Neural progenitor cell (in vitro differentiated cells): ENCODE results near the gene SCAMP3. TPM values are rescaled to one million over a fixed set of nuclear protein-coding genes. Genes with fewer than 3 reads are reported as not detected.
A peak's percentile ranks its signal among the peaks of the same experiment; 100 is the strongest.

ENCODE experiments used
- DNase-seq: peaks from one replicate; pipeline ENCODE4 v3.0.0-alpha.2; 2016; ENCODE audit warnings: low spot score
- H2AFZ ChIP-seq: fragments of 200-600 bp; sonication (generic); replicated peaks from 2 replicates; pipeline ENCODE4 v1.6.1; 2016; ENCODE audit warnings: antibody characterized with exemption
- H3F3A ChIP-seq: fragments of 200-600 bp; sonication (generic); 2 replicates; pipeline ENCODE4 v1.6.1; 2016; ENCODE audit warnings: antibody characterized with exemption, low read depth
- H3K27ac ChIP-seq: fragments of 200-600 bp; sonication (generic); 2 replicates; pipeline ENCODE4 v1.5.1; 2016; ENCODE audit warnings: mild to moderate bottlenecking
- H3K27me3 ChIP-seq: fragments of 200-600 bp; sonication (generic); 2 replicates; pipeline ENCODE4 v1.6.1; 2016; ENCODE audit warnings: mild to moderate bottlenecking, moderate library complexity
- H3K36me3 ChIP-seq: fragments of 200-600 bp; sonication (generic); 2 replicates; pipeline ENCODE4 v1.5.1; 2016
- H3K4me1 ChIP-seq: fragments of 200-600 bp; sonication (generic); 2 replicates; pipeline ENCODE4 v1.6.1; 2016; ENCODE audit warnings: mixed run types
- H3K4me2 ChIP-seq: fragments of 200-600 bp; sonication (generic); 2 replicates; pipeline ENCODE4 v1.6.1; 2016
- H3K4me3 ChIP-seq: fragments of 200-600 bp; sonication (generic); 2 replicates; pipeline ENCODE4 v1.5.1; 2016
- H3K79me2 ChIP-seq: fragments of 200-600 bp; sonication (generic); 2 replicates; pipeline ENCODE4 v1.6.1; 2016; ENCODE audit warnings: low read depth
- H3K9ac ChIP-seq: fragments of 200-600 bp; sonication (generic); 2 replicates; pipeline ENCODE4 v1.6.1; 2016
- H3K9me3 ChIP-seq: fragments of 200-600 bp; sonication (generic); 2 replicates; pipeline ENCODE4 v1.5.1; 2016; ENCODE audit warnings: low read depth
- H4K20me1 ChIP-seq: fragments of 200-600 bp; sonication (generic); 2 replicates; pipeline ENCODE4 v1.6.1; 2016; ENCODE audit warnings: low read depth
- H3K27ac Mint-ChIP-seq: 3 replicates; pipeline ENCODE4 v1.8.0; 2021; ENCODE audit warnings: mixed read lengths
- H3K27me3 Mint-ChIP-seq: 2 replicates; pipeline ENCODE4 v1.8.0; 2022; ENCODE audit warnings: low read depth, mild to moderate bottlenecking, inconsistent platforms, moderate library complexity, mixed read lengths; ENCODE audit not compliant: insufficient read depth
- H3K36me3 Mint-ChIP-seq: 3 replicates; pipeline ENCODE4 v1.8.0; 2021; ENCODE audit warnings: mixed read lengths
- H3K4me1 Mint-ChIP-seq: 3 replicates; pipeline ENCODE4 v1.8.0; 2021; ENCODE audit warnings: mixed read lengths
- H3K4me3 Mint-ChIP-seq: 3 replicates; pipeline ENCODE4 v1.8.0; 2021; ENCODE audit warnings: mild to moderate bottlenecking, moderate library complexity, mixed read lengths
- H3K9me3 Mint-ChIP-seq: 3 replicates; pipeline ENCODE4 v1.8.0; 2020; ENCODE audit warnings: mixed read lengths
- EZH2 ChIP-seq: fragments of 200-600 bp; sonication (generic); IDR thresholded peaks from 2 replicates; pipeline ENCODE4 v1.6.1; 2017; ENCODE audit warnings: antibody characterized with exemption, mild to moderate bottlenecking, moderate library complexity
- EZH2phosphoT487 ChIP-seq: fragments of 200-600 bp; sonication (generic); IDR thresholded peaks from 2 replicates; pipeline ENCODE4 v1.6.1; 2017; ENCODE audit warnings: antibody characterized with exemption
- total RNA-seq: library from RNA; depleted of rRNA; stranded (reverse); fragments of >200 nt; gene quantifications from 2 replicates; pipeline ENCODE4 v1.2.3, GENCODE V29; 2015; ENCODE audit warnings: low replicate concordance
- TF ChIP-seq, protein P1 (sequence below): fragments of 200-600 bp; sonication (generic); IDR thresholded peaks from 2 replicates; pipeline ENCODE4 v1.5.1; 2017; ENCODE audit warnings: antibody characterized with exemption, mild to moderate bottlenecking

The SCAMP3 gene
- total RNA-seq, 1 donor from 2014 or later, result 21.8 TPM

DNA sequence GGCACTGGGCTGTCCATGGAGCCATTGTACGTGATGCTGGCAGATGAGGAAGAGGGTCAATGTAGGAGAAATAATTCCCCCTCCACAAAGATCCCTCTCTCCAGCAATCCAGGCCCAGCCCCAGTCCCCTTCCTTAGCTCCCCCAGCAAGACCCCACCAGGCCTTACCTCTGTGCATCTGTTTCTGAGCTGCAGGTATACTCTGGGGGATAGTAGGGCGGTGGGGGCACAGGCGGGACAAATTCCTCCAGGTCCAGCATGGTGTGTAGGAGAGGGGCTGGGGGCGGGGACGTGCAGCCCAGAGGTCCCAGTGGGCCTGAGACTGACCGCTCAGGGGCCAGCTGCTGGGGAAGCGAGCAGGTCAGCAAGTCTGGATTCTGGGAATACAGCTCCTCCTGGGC lies 10.6 kb downstream of the SCAMP3 start:
- Histone ChIP-seq H3K4me1 (peaks cover 20% of the 10 kb centered on the region), H3F3A (peaks cover 32% of the 10 kb centered on the region), H3K9me3 (no peaks in the 10 kb centered on the region), H4K20me1 (no peaks in the 10 kb centered on the region), H3K27ac (no peak overlapping the region), H3K4me3 (no peak overlapping the region), H3K9ac (no peak overlapping the region), H3K36me3 (no peaks in the 10 kb centered on the region), H2AFZ (no peak overlapping the region), H3K4me2 (no peak overlapping the region), H3K79me2 (peaks cover 11% of the 10 kb centered on the region), H3K27me3 (no peaks in the 10 kb centered on the region)
- Mint-ChIP-seq H3K27ac (peak overlapping the region; percentile 22), H3K4me3 (no peak overlapping the region), H3K9me3 (no peaks in the 10 kb centered on the region), H3K36me3 (peaks cover 8% of the 10 kb centered on the region), H3K4me1 (peaks cover 32% of the 10 kb centered on the region), H3K27me3 (peaks cover 10% of the 10 kb centered on the region)
- TF ChIP-seq EZH2phosphoT487, result no peak
- DNase-seq, result no peak

DNA sequence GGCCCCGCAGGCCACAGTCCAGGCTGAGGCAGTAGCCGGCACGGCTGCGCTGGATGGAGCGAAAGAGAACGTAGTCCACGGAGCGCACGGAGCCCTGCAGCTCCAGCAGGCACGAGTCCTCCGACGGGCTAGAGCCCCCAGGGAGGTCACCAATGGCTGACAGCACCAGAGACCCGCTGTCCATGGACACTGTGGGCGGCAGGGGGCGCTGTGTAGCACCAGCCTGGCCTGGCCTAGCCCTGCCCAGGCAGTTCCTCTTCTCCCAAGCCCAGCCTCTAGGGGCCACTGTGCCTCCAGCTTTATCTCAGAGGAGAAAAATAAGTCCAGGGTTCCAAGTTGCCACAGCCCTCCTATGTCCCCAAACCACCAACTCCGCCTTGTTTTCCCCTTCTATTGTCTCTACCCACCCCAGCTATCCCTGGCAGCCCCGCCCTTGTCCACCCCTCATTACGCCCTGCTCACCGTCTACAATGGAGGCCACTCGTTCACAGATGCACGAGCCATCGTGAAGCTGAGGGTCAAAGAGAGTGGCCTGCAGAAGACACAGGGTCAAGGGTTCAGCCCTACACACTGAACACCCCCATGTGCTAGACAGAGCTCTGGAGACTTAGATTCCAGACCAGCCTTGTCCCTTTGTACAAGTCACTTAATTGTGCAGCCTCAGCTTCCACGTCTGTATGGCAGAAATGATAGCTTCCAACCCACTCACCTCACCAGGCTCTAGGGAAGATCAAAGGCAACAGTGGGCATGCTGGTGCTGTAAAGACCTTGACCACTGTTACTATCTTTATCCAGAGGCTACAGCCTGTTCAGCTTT lies 11.3 kb downstream of the SCAMP3 start:
- Mint-ChIP-seq H3K27me3 (peaks cover 10% of the 10 kb centered on the region), H3K27ac (peak overlapping the region; percentile 14), H3K9me3 (no peaks in the 10 kb centered on the region), H3K4me1 (peaks cover 32% of the 10 kb centered on the region), H3K4me3 (peak overlapping the region; percentile 48), H3K36me3 (peaks cover 10% of the 10 kb centered on the region)
- Histone ChIP-seq H3K27ac (no peak overlapping the region), H3K9ac (no peak overlapping the region), H3K4me3 (peak overlapping the region; percentile 47), H2AFZ (peak overlapping the region; percentile 50), H4K20me1 (no peaks in the 10 kb centered on the region), H3K4me1 (peaks cover 19% of the 10 kb centered on the region), H3K4me2 (peak overlapping the region; percentile 74), H3K9me3 (no peaks in the 10 kb centered on the region), H3K27me3 (no peaks in the 10 kb centered on the region), H3K79me2 (peaks cover 11% of the 10 kb centered on the region), H3F3A (peaks cover 32% of the 10 kb centered on the region), H3K36me3 (no peaks in the 10 kb centered on the region)
- TF ChIP-seq, protein P1, sequence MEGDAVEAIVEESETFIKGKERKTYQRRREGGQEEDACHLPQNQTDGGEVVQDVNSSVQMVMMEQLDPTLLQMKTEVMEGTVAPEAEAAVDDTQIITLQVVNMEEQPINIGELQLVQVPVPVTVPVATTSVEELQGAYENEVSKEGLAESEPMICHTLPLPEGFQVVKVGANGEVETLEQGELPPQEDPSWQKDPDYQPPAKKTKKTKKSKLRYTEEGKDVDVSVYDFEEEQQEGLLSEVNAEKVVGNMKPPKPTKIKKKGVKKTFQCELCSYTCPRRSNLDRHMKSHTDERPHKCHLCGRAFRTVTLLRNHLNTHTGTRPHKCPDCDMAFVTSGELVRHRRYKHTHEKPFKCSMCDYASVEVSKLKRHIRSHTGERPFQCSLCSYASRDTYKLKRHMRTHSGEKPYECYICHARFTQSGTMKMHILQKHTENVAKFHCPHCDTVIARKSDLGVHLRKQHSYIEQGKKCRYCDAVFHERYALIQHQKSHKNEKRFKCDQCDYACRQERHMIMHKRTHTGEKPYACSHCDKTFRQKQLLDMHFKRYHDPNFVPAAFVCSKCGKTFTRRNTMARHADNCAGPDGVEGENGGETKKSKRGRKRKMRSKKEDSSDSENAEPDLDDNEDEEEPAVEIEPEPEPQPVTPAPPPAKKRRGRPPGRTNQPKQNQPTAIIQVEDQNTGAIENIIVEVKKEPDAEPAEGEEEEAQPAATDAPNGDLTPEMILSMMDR, result peak; percentile 99
- no peak for TF ChIP-seq EZH2
- peak; percentile 98 for DNase-seq

DNA sequence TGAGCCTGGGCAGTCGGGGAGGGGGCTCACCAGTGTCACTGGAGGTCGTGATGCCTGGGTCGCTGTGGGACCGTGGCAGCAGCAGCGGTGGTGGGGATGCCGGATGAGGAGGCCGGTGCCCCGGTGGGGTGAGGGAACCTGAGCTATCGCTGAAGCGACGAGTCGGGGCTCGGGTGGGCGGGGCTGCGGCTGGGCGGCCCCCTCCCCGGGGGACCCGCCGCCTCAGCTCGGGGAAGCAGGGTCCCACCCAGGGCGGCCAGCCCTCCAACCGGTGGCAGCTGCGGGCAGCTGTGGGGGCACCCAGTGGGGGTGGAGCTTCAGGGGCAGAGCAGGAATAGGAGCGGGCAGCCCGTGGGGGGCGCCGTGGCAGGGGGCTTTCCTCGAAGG lies 11.9 kb downstream of the SCAMP3 start:
- peaks cover 22% of the 10 kb centered on the region for H3K4me1 ChIP-seq
- no peak overlapping the region for H3K9ac ChIP-seq
- peak overlapping the region; percentile 50 for H2AFZ ChIP-seq
- H3K36me3 ChIP-seq, result no peaks in the 10 kb centered on the region
- no peaks in the 10 kb centered on the region for H3K9me3 ChIP-seq
- peaks cover 10% of the 10 kb centered on the region for H3K27me3 Mint-ChIP-seq
- DNase-seq, result no peak
- TF ChIP-seq EZH2 (no peak), EZH2phosphoT487 (no peak)
- TF ChIP-seq, protein P1, result no peak
- peaks cover 34% of the 10 kb centered on the region for H3F3A ChIP-seq
- no peak overlapping the region for H3K27ac ChIP-seq
- H3K4me2 ChIP-seq, result peak overlapping the region; percentile 74
- peak overlapping the region; percentile 47 for H3K4me3 ChIP-seq
- no peaks in the 10 kb centered on the region for H3K9me3 Mint-ChIP-seq
- H4K20me1 ChIP-seq, result no peaks in the 10 kb centered on the region
- H3K4me3 Mint-ChIP-seq, result no peak overlapping the region
- peaks cover 36% of the 10 kb centered on the region for H3K4me1 Mint-ChIP-seq
- peaks cover 11% of the 10 kb centered on the region for H3K36me3 Mint-ChIP-seq
- peaks cover 11% of the 10 kb centered on the region for H3K79me2 ChIP-seq
- no peaks in the 10 kb centered on the region for H3K27me3 ChIP-seq
- H3K27ac Mint-ChIP-seq, result no peak overlapping the region
